ENCODE data around the gene RABL2A. TPM values are rescaled to one million over a fixed set of nuclear protein-coding genes. Genes with fewer than 3 reads are reported as not detected.
"Not testable (repeated sequence)": the region's sequence is repeated elsewhere in the genome, so short reads cannot be mapped to it uniquely, and the experiment has no call there.

The RABL2A gene
- total RNA-seq, 2 donors from 2014 or later = 29.0 to 33.5 TPM

DNA sequence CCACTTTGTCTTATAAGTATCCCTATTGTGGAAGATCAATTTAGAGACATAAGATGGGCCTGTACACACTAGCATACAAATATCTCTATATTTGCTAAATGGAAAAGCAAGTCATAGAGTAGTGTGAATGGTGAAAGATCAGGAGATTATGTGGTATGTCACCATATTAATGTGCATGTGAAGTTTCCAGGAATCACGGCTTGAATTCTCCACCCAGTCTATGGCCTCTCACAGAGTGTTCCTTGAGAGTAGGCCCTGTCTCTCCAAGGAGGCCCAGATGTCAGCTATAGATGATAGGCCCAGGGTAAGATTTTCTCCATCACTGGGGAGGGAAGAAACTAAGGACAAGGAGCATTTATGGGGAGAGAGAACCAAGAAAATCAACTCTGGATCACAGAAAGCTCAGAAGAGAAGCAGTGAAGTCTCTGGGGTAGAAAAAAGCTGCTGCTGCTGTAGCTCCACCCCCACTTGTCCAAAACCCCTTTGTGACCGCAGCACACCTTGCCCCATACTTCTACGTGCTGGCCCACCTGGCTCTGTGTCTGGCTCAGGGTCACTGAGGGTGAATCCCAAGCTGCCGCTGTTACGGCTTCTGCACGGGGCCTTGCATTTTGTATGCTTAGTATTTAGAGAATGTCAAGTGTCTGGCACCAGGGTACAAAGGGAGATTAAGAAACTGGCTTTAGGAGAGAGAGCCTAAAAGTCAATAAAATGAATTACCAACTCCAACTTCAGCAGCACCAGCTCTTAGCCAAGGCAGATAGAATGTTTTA, 37.9 kb downstream of the RABL2A start:
- not testable (repeated sequence) for H3K9me3 Mint-ChIP-seq; H3K36me3 Mint-ChIP-seq (ENCODE audit: low read depth); H3K4me1 ChIP-seq (ENCODE audit: control insufficient read depth, insufficient read depth, low read length); DNase-seq; H3K4me3 ChIP-seq (ENCODE audit: low read length); H3K27ac ChIP-seq (ENCODE audit: low read depth, low read length); H3K36me3 ChIP-seq (ENCODE audit: control insufficient read depth, insufficient read depth, low read length); H3K9me3 ChIP-seq (ENCODE audit: control insufficient read depth, low read length); H3K27ac Mint-ChIP-seq; H3K4me3 Mint-ChIP-seq; H3K4me1 Mint-ChIP-seq; H3K9ac ChIP-seq (ENCODE audit: extremely low read depth, low read length, poor library complexity, severe bottlenecking); H3K27me3 ChIP-seq (ENCODE audit: control insufficient read depth, insufficient read depth, low read length, poor library complexity, severe bottlenecking)
- WGBS, 2 experiments (ENCODE audit: insufficient coverage in 1 of 2, insufficient read length in 1 of 2) = 87% methylated on average over 6 of the region's 6 CpGs; no CpG with 5 or more reads in 1 of the 2 experiments
- H3K27me3 Mint-ChIP-seq (ENCODE audit: insufficient read depth) = peaks cover 23% of the 10 kb centered on the region

DNA sequence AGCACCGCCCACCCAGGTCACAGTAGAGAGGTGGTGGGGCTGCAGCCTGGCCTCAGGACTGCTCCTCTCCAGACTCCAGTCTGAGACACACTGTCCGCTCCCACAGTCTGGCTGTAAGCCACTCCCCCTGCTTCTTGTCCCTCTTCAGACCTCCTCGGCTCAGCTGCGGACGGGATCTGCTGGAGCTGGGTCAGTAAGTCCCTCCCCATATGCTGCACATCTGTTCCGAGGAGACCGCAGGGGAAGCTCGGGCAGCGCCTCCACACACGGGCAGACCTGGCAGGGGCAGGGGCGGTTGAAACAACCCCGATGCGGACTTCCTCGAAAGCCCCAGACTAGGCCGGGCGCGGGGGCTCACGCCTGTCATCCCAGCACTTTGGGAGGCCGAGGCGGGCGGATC, 41.9 kb downstream of the RABL2A start:
- H3K27me3 Mint-ChIP-seq (ENCODE audit: insufficient read depth) = peaks cover 15% of the 10 kb centered on the region
- WGBS, 2 experiments (ENCODE audit: insufficient coverage in 1 of 2, insufficient read length in 1 of 2) = 78 to 97% methylated on average over 5 to 20 of the region's 21 CpGs
- H3K4me1 Mint-ChIP-seq = not testable (repeated sequence)

DNA sequence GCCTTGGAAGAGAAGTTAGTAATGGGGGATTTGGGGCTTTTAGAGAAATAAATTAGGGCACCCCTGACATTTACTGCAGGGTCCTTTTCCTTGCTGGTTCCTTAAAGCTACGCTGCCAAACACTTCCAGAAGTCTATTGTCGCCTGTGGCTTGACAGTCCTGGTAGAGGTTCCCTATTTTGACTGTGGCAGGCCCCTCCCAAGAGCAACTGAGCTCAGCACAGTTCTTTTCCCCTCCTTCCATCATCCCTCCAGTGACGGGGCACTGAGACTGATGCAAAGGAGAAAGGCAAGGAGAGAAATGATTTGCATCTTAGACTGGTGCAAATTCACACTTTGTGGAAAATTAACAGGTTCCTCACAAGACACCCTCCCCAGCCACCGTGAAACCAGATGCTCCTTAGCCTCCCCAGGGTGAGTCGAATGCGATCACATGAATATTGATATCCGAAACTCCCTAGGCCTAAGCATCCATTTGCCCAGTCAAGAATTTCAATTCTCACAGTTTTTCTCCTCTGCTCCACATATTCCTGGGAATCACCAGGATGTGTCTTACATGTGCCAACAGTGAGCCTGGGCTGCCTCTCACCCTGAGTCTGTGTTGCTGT, 45.4 kb downstream of the RABL2A start:
- Histone ChIP-seq H3K27me3 (ENCODE audit: control insufficient read depth, insufficient read depth, low read length, poor library complexity, severe bottlenecking) (no peaks in the 10 kb centered on the region), H3K4me1 (ENCODE audit: control insufficient read depth, insufficient read depth, low read length) (no peaks in the 10 kb centered on the region), H3K9ac (ENCODE audit: extremely low read depth, low read length, poor library complexity, severe bottlenecking) (no peak overlapping the region), H3K27ac (ENCODE audit: low read depth, low read length) (no peak overlapping the region), H3K36me3 (ENCODE audit: control insufficient read depth, insufficient read depth, low read length) (no peaks in the 10 kb centered on the region), H3K4me3 (ENCODE audit: low read length) (no peak overlapping the region), H3K9me3 (ENCODE audit: control insufficient read depth, low read length) (no peaks in the 10 kb centered on the region)
- H3K36me3 Mint-ChIP-seq (ENCODE audit: low read depth) = no peaks in the 10 kb centered on the region
- no peak for DNase-seq
- WGBS, 2 experiments (ENCODE audit: insufficient coverage in 1 of 2, insufficient read length in 1 of 2) = 79 to 85% methylated on average over 6 to 7 of the region's 7 CpGs
- H3K4me1 Mint-ChIP-seq = peaks cover 6% of the 10 kb centered on the region
- peaks cover 12% of the 10 kb centered on the region for H3K27me3 Mint-ChIP-seq (ENCODE audit: insufficient read depth)
- TF ChIP-seq, protein P1, sequence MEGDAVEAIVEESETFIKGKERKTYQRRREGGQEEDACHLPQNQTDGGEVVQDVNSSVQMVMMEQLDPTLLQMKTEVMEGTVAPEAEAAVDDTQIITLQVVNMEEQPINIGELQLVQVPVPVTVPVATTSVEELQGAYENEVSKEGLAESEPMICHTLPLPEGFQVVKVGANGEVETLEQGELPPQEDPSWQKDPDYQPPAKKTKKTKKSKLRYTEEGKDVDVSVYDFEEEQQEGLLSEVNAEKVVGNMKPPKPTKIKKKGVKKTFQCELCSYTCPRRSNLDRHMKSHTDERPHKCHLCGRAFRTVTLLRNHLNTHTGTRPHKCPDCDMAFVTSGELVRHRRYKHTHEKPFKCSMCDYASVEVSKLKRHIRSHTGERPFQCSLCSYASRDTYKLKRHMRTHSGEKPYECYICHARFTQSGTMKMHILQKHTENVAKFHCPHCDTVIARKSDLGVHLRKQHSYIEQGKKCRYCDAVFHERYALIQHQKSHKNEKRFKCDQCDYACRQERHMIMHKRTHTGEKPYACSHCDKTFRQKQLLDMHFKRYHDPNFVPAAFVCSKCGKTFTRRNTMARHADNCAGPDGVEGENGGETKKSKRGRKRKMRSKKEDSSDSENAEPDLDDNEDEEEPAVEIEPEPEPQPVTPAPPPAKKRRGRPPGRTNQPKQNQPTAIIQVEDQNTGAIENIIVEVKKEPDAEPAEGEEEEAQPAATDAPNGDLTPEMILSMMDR (conservative IDR thresholded peaks at IDR 0.05) = no peak
- H3K4me3 Mint-ChIP-seq = no peak overlapping the region
- H3K27ac Mint-ChIP-seq = no peak overlapping the region
- peaks cover 3% of the 10 kb centered on the region for H3K9me3 Mint-ChIP-seq

More for the DNA sequence above, 41.9 kb downstream of the RABL2A start:
- not testable (repeated sequence) for H3K36me3 Mint-ChIP-seq (ENCODE audit: low read depth); H3K9ac ChIP-seq (ENCODE audit: extremely low read depth, low read length, poor library complexity, severe bottlenecking); H3K9me3 ChIP-seq (ENCODE audit: control insufficient read depth, low read length); H3K4me1 ChIP-seq (ENCODE audit: control insufficient read depth, insufficient read depth, low read length); DNase-seq; H3K4me3 Mint-ChIP-seq; H3K4me3 ChIP-seq (ENCODE audit: low read length); H3K36me3 ChIP-seq (ENCODE audit: control insufficient read depth, insufficient read depth, low read length); H3K27me3 ChIP-seq (ENCODE audit: control insufficient read depth, insufficient read depth, low read length, poor library complexity, severe bottlenecking); H3K27ac Mint-ChIP-seq; H3K27ac ChIP-seq (ENCODE audit: low read depth, low read length); H3K9me3 Mint-ChIP-seq

DNA sequence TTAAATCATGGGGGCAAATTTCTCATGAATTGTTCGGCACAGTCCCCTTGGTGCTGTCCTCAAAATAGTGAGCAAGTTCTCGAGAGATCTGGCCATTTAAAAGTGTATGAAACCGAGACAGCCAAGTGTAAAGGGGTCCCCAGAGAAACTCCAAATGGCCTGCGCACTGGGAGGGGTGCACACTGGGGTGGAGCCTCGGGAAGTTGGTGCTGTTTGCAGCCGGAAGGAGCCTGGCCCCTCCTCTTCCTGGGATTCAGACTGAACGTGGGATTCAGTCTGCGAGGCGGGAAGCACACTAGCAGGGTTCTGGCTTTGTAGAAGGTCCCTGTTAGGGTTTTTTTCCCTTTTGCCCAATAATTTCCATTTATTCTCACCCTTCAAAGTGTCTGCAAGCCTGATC, 48.8 kb downstream of the RABL2A start:
- TF ChIP-seq, protein P1 (conservative IDR thresholded peaks at IDR 0.05) = no peak
- DNase-seq = no peak
- H3K27me3 Mint-ChIP-seq (ENCODE audit: insufficient read depth) = peaks cover 19% of the 10 kb centered on the region
- H3K9me3 Mint-ChIP-seq = no peaks in the 10 kb centered on the region
- H3K4me1 Mint-ChIP-seq = peaks cover 23% of the 10 kb centered on the region
- Histone ChIP-seq H3K36me3 (ENCODE audit: control insufficient read depth, insufficient read depth, low read length) (no peaks in the 10 kb centered on the region), H3K27me3 (ENCODE audit: control insufficient read depth, insufficient read depth, low read length, poor library complexity, severe bottlenecking) (no peaks in the 10 kb centered on the region), H3K4me3 (ENCODE audit: low read length) (no peak overlapping the region), H3K4me1 (ENCODE audit: control insufficient read depth, insufficient read depth, low read length) (no peaks in the 10 kb centered on the region), H3K9ac (ENCODE audit: extremely low read depth, low read length, poor library complexity, severe bottlenecking) (no peak overlapping the region), H3K9me3 (ENCODE audit: control insufficient read depth, low read length) (no peaks in the 10 kb centered on the region), H3K27ac (ENCODE audit: low read depth, low read length) (no peak overlapping the region)
- 81 to 94% methylated on average over 5 to 9 of the region's 9 CpGs for WGBS, 2 experiments (ENCODE audit: insufficient coverage in 1 of 2, insufficient read length in 1 of 2)
- H3K36me3 Mint-ChIP-seq (ENCODE audit: low read depth) = no peaks in the 10 kb centered on the region
- H3K4me3 Mint-ChIP-seq = no peak overlapping the region
- no peak overlapping the region for H3K27ac Mint-ChIP-seq

Data from endodermal cell (in vitro differentiated cells).